Stimulated activated CD4-positive, alpha-beta T cell treated with anti-CD3 and anti-CD28 coated beads, Interleukin-4, amount 100 ng/mL, for 24 hours (primary cell): ENCODE results near the gene POLE.
A peak's percentile ranks its signal among the peaks of the same experiment; 100 is the strongest.
"Not testable (repeated sequence)": the region's sequence is repeated elsewhere in the genome, so short reads cannot be mapped to it uniquely, and the experiment has no call there.

Source experiments
- DNase-seq: peaks from one replicate; pipeline ENCODE4 v3.0.0-alpha.2; 2020

The POLE gene

GRCh38 chr12:132610051-132610759, 76.9 kb downstream of the POLE start, which contains the start of gene LRCOL1:
TSS of gene LRCOL1 (minus strand) at chr12:132610582. CDS start at chr12:132606251, 4,331 bp downstream.
- no peak for DNase-seq

- no peak for DNase-seq
Observed at GRCh38 chr12:132608231-132609171, 78.6 kb downstream of the POLE start.

GRCh38 chr12:132606927-132607326, 80.2 kb downstream of the POLE start:
- DNase-seq: no peak

- no peak for DNase-seq
Observed at GRCh38 chr12:132606466-132606865, 80.7 kb downstream of the POLE start.

- DNase-seq: no peak
Observed at GRCh38 chr12:132605892-132606291, 81.2 kb downstream of the POLE start.

- DNase-seq: no peak
Observed at GRCh38 chr12:132604668-132605441, 82.3 kb downstream of the POLE start.

GRCh38 chr12:132604151-132604618, 83.0 kb downstream of the POLE start:
- DNase-seq: no peak

GRCh38 chr12:132603240-132604150, 83.6 kb downstream of the POLE start:
- no peak for DNase-seq

GRCh38 chr12:132602572-132603239, 84.4 kb downstream of the POLE start:
- DNase-seq: no peak

GRCh38 chr12:132601171-132601883, 85.8 kb downstream of the POLE start:
- DNase-seq: no peak

- DNase-seq: peak; percentile 36
Observed at GRCh38 chr12:132600048-132601032, 86.8 kb downstream of the POLE start.

GRCh38 chr12:132599502-132599901, 87.6 kb downstream of the POLE start:
- DNase-seq: not testable (repeated sequence)

- DNase-seq: peak; percentile 15
Observed at GRCh38 chr12:132597333-132598316, 89.5 kb downstream of the POLE start.

- no peak for DNase-seq
Observed at GRCh38 chr12:132596016-132596415, 91.1 kb downstream of the POLE start.

GRCh38 chr12:132595183-132595582, 92.0 kb downstream of the POLE start:
- DNase-seq: no peak

GRCh38 chr12:132593938-132594358, 93.2 kb downstream of the POLE start:
- peak; percentile 15 for DNase-seq

- DNase-seq: no peak
Observed at GRCh38 chr12:132593521-132593920, 93.6 kb downstream of the POLE start.

GRCh38 chr12:132593071-132593470, 94.1 kb downstream of the POLE start:
- no peak for DNase-seq
